Ascending aorta (tissue), 2 donors: ENCODE results near the gene NEAT1. TPM values are rescaled to one million over a fixed set of nuclear protein-coding genes. Genes with fewer than 3 reads are reported as not detected.

Experiments used
- DNase-seq, 2 donors: peaks; one replicate each; pipeline ENCODE4 v3.0.0-alpha.2; 2019; ENCODE audit warnings: low spot score in 2 of 2
- H3K27ac ChIP-seq, 2 donors: fragments of 200-600 bp; sonication (generic); one replicate each; pipeline ENCODE4 v1.5.1; 2016 to 2017; ENCODE audit warnings: mild to moderate bottlenecking in 1 of 2
- H3K27me3 ChIP-seq: fragments of 200-600 bp; sonication (generic); one replicate; pipeline ENCODE4 v1.5.1; 2017
- H3K36me3 ChIP-seq, 2 donors: fragments of 200-600 bp; sonication (generic); one replicate each; pipeline ENCODE4 v1.5.1; 2016
- H3K4me1 ChIP-seq, 2 donors: fragments of 200-600 bp; sonication (generic); one replicate each; pipeline ENCODE4 v1.5.1; 2016 to 2017; ENCODE audit warnings: mild to moderate bottlenecking in 1 of 2
- H3K4me3 ChIP-seq, 2 donors: fragments of 200-600 bp; sonication (generic); one replicate each; pipeline ENCODE4 v1.5.1; 2016 to 2017; ENCODE audit warnings: mild to moderate bottlenecking in 1 of 2
- H3K9me3 ChIP-seq, 2 donors: fragments of 200-600 bp; sonication (generic); one replicate each; pipeline ENCODE4 v1.5.1; 2016
- intact Hi-C: fragments of 100-400 bp; cut with DNase I; formaldehyde crosslinking; loops from one replicate; pipeline ENCODE4 v1.15.1; 2023
- total RNA-seq: library from RNA; depleted of rRNA; stranded (reverse); fragments of >200 nt; gene quantifications from one replicate; pipeline ENCODE4 v1.1.0, GENCODE V29; 2016
- TF ChIP-seq, protein P1 (sequence below), 3 experiments: fragments of 200-600 bp in 2 of 3; fragments of 450-650 bp in 1 of 3; sonication (generic) in 2 of 3; IDR thresholded peaks; one replicate each; pipeline ENCODE4 v1.5.1; 2016 to 2019; ENCODE audit warnings: antibody characterized with exemption in 3 of 3, mild to moderate bottlenecking in 1 of 3, moderate library complexity in 1 of 3

The NEAT1 gene
- total RNA-seq, 1 donor from 2014 or later = 180 TPM

DNA sequence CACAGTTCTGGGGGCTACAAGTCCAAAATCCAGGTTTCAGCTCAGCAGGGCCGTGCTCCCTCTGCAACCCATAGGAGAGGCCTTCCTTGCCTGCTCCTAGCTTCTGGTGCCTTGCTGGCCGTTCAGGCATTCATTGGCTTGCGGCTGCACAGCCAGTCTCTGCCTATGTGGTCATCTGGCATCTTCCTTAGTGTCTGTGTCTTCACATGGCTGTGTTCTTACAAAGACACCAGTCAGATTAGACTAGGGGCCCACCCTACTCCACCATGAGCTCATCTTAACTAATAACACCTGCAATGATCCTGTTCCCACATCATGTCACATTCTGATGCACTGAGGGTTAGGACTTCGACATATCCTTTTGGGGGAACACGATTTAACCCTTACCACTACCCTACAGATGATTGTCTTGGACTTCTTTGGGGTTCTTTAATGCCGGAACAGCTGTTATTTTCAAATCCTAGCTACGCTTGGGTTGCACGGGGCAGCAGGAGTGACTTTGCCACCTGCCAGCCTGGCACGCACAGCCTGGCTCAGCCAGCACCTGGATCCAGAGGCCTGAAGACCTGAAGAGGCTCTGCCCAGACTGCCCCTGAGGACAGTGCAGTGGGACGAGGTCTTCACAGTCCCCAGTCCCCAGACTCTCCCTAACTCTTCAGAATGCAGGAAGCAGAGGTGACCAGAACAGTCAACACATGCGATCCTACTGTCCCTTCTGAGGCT is 7.7 kb upstream of the NEAT1 start:
- no peak for DNase-seq
- intact Hi-C loops = loop anchor here (5.0 kb wide), 1 partner anchor 442 kb away; the partner anchor contains the start of gene CFL1

DNA sequence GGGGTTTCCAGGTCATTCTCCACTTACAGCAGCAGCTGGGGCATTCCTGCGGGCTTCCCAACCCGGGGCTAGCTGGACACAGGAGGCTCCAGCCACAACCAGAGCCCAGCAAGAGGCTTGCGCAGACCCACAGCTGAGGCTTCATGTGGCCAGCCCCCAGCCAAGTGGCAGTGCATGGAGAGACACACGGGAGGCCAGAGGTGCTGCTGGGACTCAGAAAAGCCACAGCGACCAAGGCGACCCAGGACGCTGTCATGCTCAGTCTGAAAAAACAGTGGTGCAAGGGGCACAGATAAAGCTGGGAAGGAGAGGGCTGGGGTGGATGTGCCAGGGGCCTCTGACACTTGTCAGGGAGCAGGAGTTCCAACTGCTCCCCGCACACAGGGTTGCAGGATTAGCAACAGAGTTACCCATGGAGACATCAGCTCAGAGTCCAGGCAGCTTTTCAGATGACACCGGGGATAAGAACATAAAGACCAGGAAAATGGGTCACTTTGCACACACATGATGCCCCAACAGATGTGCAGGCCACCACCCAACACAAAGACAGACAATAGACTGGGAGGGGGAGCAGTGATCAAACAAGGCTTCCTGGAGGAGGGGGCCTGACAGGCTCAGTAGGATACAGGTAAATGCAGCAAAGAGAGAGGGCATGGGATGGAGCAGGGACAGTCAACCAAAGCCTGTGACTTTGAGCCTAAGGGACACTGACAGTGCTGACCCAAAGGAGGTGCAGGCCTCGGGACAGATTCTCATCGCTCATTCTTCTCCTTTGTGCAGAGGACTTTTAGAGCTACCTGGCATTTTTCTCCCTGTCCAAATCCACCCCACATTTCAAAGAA is 6.9 kb upstream of the NEAT1 start:
- TF ChIP-seq, protein P1, sequence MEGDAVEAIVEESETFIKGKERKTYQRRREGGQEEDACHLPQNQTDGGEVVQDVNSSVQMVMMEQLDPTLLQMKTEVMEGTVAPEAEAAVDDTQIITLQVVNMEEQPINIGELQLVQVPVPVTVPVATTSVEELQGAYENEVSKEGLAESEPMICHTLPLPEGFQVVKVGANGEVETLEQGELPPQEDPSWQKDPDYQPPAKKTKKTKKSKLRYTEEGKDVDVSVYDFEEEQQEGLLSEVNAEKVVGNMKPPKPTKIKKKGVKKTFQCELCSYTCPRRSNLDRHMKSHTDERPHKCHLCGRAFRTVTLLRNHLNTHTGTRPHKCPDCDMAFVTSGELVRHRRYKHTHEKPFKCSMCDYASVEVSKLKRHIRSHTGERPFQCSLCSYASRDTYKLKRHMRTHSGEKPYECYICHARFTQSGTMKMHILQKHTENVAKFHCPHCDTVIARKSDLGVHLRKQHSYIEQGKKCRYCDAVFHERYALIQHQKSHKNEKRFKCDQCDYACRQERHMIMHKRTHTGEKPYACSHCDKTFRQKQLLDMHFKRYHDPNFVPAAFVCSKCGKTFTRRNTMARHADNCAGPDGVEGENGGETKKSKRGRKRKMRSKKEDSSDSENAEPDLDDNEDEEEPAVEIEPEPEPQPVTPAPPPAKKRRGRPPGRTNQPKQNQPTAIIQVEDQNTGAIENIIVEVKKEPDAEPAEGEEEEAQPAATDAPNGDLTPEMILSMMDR (IDR thresholded peaks at IDR 0.05) = no peak
- no peaks in the 10 kb centered on the region for H3K27me3 ChIP-seq
- peaks cover 31 to 45% of the 10 kb centered on the region in 2 donors for H3K4me1 ChIP-seq
- H3K4me3 ChIP-seq = peak overlapping the region; percentile 56 to 80
- peak overlapping the region; percentile 97 to 99 for H3K27ac ChIP-seq
- H3K9me3 ChIP-seq = no peaks in the 10 kb centered on the region
- H3K36me3 ChIP-seq = peaks cover 19 to 25% of the 10 kb centered on the region in 2 donors
- DNase-seq = no peak
- intact Hi-C loops = loop anchor here (1.0 to 5.0 kb wide), 4 partner anchors 33 to 442 kb away; partner anchors contain the start of genes CFL1 and SLC25A45

More for the DNA sequence above, 7.7 kb upstream of the NEAT1 start:
- peaks cover 25 to 38% of the 10 kb centered on the region in 2 donors for H3K4me1 ChIP-seq
- H3K27me3 ChIP-seq = no peaks in the 10 kb centered on the region
- H3K27ac ChIP-seq = no peak overlapping the region
- H3K9me3 ChIP-seq = no peaks in the 10 kb centered on the region
- peaks cover 20 to 29% of the 10 kb centered on the region in 2 donors for H3K36me3 ChIP-seq
- TF ChIP-seq, protein P1 (IDR thresholded peaks at IDR 0.05) = no peak
- H3K4me3 ChIP-seq = no peak overlapping the region

DNA sequence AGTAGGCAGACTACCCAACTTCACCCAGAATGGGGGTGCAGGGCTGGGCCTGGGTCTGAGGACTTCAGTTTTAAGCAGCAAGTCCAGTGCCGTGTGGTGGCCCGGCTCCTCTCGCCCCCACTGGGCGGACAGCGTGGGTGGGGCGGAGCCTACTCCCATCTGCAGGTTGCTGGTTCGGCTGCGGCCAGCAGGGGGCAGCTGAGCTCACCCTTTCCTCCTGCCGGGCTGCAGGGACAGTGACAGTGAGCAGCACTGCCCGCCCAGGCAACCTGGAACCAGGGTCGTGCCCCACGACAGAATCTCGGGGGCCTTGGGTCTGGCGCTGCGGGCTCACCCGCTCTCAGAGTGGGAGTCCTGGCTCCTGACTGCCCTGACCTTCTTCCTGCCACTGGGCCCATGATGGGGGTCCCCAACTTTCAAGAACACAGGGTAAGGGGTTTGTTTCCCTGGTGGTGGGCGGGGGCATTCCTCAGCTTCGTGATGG is 6.2 kb upstream of the NEAT1 start:
- H3K4me1 ChIP-seq = peaks cover 32 to 46% of the 10 kb centered on the region in 2 donors

DNA sequence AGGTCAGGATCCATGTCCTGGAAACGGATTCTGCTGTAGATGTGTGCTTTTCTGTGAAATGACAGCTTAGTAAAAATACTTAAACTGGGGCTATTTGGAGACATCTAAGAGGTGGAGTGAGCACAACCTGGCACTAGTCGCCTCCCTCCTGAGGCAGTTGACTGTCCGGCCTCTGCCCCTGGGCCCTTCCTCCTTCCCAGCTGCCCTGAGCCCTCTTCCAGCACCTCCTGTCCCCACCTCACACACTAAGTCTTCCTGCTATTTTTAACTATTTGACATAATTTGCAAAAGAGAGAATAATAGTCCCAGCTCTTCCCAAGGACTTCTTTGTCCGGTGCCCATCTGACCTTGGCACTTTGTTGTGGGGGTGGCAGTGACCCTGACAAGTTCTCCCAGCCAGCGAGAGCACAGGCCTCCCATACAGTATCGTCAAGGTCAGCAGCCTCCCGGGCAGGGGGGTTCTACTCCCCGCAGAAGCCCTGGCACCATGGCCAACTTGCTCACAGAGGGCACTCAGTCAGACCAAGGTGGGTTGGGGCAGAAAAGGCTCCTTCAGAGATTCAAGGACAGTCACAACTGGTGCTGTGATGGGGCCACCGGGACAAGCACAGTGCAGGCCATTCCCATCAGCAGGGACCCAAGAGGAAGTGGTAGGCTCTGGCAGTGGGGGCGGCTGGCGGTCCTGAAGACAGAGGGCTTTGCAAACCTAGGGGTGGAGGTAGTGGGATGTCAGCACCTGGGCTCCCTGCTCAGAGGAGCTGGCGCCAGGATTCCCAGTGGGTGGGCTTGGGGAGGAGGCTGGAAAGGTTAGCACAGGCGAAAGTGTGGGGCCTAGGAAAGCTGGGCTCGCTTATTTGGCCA is 5.5 kb upstream of the NEAT1 start:
- Histone ChIP-seq H3K4me3 (peak overlapping the region; percentile 56 to 80), H3K27me3 (no peaks in the 10 kb centered on the region), H3K27ac (peak overlapping the region; percentile 97 to 99), H3K36me3 (peaks cover 9 to 11% of the 10 kb centered on the region in 2 donors), H3K9me3 (no peaks in the 10 kb centered on the region), H3K4me1 (peaks cover 32 to 46% of the 10 kb centered on the region in 2 donors)
- no peak for DNase-seq
- intact Hi-C loops = loop anchor here (1.0 to 5.0 kb wide), 4 partner anchors 35 to 440 kb away; partner anchors contain the start of genes CFL1 and SLC25A45
- TF ChIP-seq, protein P1 (IDR thresholded peaks at IDR 0.05) = no peak

More for the DNA sequence above, 6.2 kb upstream of the NEAT1 start:
- peak overlapping the region; percentile 97 to 99 for H3K27ac ChIP-seq
- peak; percentile 74 to 96 for DNase-seq
- no peaks in the 10 kb centered on the region for H3K27me3 ChIP-seq
- TF ChIP-seq, protein P1 (IDR thresholded peaks at IDR 0.05) = peak; percentile 97 to 100 (median 98)
- no peaks in the 10 kb centered on the region for H3K9me3 ChIP-seq
- peak overlapping the region; percentile 56 to 80 for H3K4me3 ChIP-seq
- peaks cover 12 to 18% of the 10 kb centered on the region in 2 donors for H3K36me3 ChIP-seq
- intact Hi-C loops = loop anchor here (1.0 to 5.0 kb wide), 4 partner anchors 34 to 441 kb away; partner anchors contain the start of genes CFL1 and SLC25A45
